DND-41 (cell line): ENCODE results near the gene EIF4G3.

Experiments used
- ATAC-seq: fragments of 200-7000 bp; cut with Tn5 transposase; 3 replicates; pipeline ENCODE4 v1.9.1; 2021; ENCODE audit warnings: low read depth; ENCODE audit not compliant: insufficient read depth
- DNase-seq: peaks from one replicate; pipeline ENCODE4 v3.0.0-alpha.2; 2020
- H2AFZ ChIP-seq: 2 replicates; pipeline ENCODE4 v1.6.0; 2012; ENCODE audit warnings: low read depth, low read length
- H3K27ac ChIP-seq: 2 replicates; pipeline ENCODE4 v1.5.1; 2012; ENCODE audit warnings: low read length, inconsistent platforms
- H3K27me3 ChIP-seq: fragments of 200-600 bp; sonication (generic); 2 replicates; pipeline ENCODE4 v1.6.0; 2012; ENCODE audit warnings: low read length, mild to moderate bottlenecking, inconsistent platforms; ENCODE audit not compliant: insufficient read depth, poor library complexity
- H3K36me3 ChIP-seq: 2 replicates; pipeline ENCODE4 v1.5.1; 2012; ENCODE audit warnings: low read length, inconsistent platforms; ENCODE audit not compliant: insufficient read depth
- H3K4me1 ChIP-seq: 2 replicates; pipeline ENCODE4 v1.5.1; 2012; ENCODE audit warnings: mild to moderate bottlenecking, low read length; ENCODE audit not compliant: insufficient read depth
- H3K4me2 ChIP-seq: 2 replicates; pipeline ENCODE4 v1.6.0; 2012; ENCODE audit warnings: mild to moderate bottlenecking, moderate library complexity, low read length, inconsistent platforms; ENCODE audit not compliant: insufficient read depth
- H3K4me3 ChIP-seq, 2 experiments: fragments of 200-600 bp in 1 of 2; shearing (Covaris generic) in 1 of 2; 2 replicates each; pipeline ENCODE4 v1.5.1; 2012 to 2016; ENCODE audit warnings: inconsistent platforms in 2 of 2, low read length in 2 of 2, mild to moderate bottlenecking in 2 of 2, low read depth in 1 of 2, moderate library complexity in 1 of 2
- H3K79me2 ChIP-seq: 2 replicates; pipeline ENCODE4 v1.6.0; 2012; ENCODE audit warnings: low read length, inconsistent platforms; ENCODE audit not compliant: insufficient read depth
- H3K9ac ChIP-seq: 2 replicates; pipeline ENCODE4 v1.6.0; 2012; ENCODE audit warnings: low read depth, mild to moderate bottlenecking, inconsistent platforms, low read length, moderate library complexity
- H3K9me3 ChIP-seq: 2 replicates; pipeline ENCODE4 v1.5.1; 2012; ENCODE audit warnings: low read length, moderate library complexity, mild to moderate bottlenecking, inconsistent platforms; ENCODE audit not compliant: insufficient read depth, severe bottlenecking
- H4K20me1 ChIP-seq: 2 replicates; pipeline ENCODE4 v1.6.0; 2012; ENCODE audit warnings: low read length; ENCODE audit not compliant: insufficient read depth
- CTCF ChIP-seq: IDR thresholded peaks from 2 replicates; pipeline ENCODE4 v1.5.1; 2012; ENCODE audit warnings: borderline replicate concordance, low read length, moderate library complexity, mild to moderate bottlenecking; ENCODE audit not compliant: poor library complexity, severe bottlenecking; ENCODE audit errors: extremely low read depth
- EZH2 ChIP-seq: IDR thresholded peaks from 3 replicates; pipeline ENCODE4 v1.6.1; 2012; ENCODE audit warnings: borderline replicate concordance, low read depth, mild to moderate bottlenecking, moderate library complexity, low read length, inconsistent platforms; ENCODE audit not compliant: severe bottlenecking

Gene EIF4G3

GRCh38 chr1:21042929-21043605, 133.6 kb downstream of the EIF4G3 start:
- H3K27me3 ChIP-seq, result no peaks in the 10 kb centered on the region
- no peak overlapping the region for H3K4me2 ChIP-seq
- H3K79me2 ChIP-seq, result peaks cover 10% of the 10 kb centered on the region
- ATAC-seq (no peak), DNase-seq (no peak)
- H2AFZ ChIP-seq, result no peak overlapping the region
- H3K36me3 ChIP-seq, result peaks cover 23% of the 10 kb centered on the region; the same call in 1 of the 2 replicates
- TF ChIP-seq CTCF (no peak), EZH2 (no peak)
- no peaks in the 10 kb centered on the region for H3K4me1 ChIP-seq
- H3K9ac ChIP-seq, result no peak overlapping the region
- H3K4me3 ChIP-seq, result no peak overlapping the region
- H3K9me3 ChIP-seq, result no peaks in the 10 kb centered on the region
- H3K27ac ChIP-seq, result no peak overlapping the region
- H4K20me1 ChIP-seq, result no peaks in the 10 kb centered on the region

DNA sequence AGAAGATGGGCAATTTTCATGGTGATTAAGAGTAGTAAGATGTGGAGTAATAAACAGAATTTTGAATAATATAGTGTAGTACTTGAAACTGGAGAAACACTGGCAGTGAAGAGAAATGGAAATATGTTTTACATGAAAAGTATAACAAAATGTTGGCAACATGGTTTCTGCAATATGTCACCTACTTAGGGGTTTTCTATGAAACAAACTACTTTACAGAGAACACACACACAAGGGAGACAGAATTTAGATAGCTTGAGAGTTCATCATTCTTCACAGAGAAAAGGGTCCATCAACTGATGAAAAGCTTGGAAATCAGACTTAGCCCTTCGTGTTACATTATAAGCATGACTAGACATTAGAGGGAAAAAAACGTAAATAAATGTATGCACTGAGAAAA, 135.2 kb downstream of the EIF4G3 start:
- no peak for DNase-seq
- H3K27ac ChIP-seq, result no peak overlapping the region
- no peaks in the 10 kb centered on the region for H3K27me3 ChIP-seq
- peaks cover 13% of the 10 kb centered on the region for H3K79me2 ChIP-seq
- no peak overlapping the region for H3K4me2 ChIP-seq
- no peak for TF ChIP-seq EZH2
- no peak for TF ChIP-seq CTCF
- H3K9me3 ChIP-seq, result no peaks in the 10 kb centered on the region
- H3K36me3 ChIP-seq, result peaks cover 19% of the 10 kb centered on the region; the same call in 1 of the 2 replicates
- no peak overlapping the region for H3K4me3 ChIP-seq
- no peak overlapping the region for H3K9ac ChIP-seq
- no peaks in the 10 kb centered on the region for H3K4me1 ChIP-seq
- no peak overlapping the region for H2AFZ ChIP-seq
- no peaks in the 10 kb centered on the region for H4K20me1 ChIP-seq
- ATAC-seq, result no peak

- peaks cover 13% of the 10 kb centered on the region; the same call in 1 of the 2 replicates for H4K20me1 ChIP-seq
- peaks cover 9% of the 10 kb centered on the region for H3K9me3 ChIP-seq
- ATAC-seq, result no peak
Measured at GRCh38 chr1:21037091-21037490, 139.6 kb downstream of the EIF4G3 start.

More at GRCh38 chr1:21037091-21037490, 139.6 kb downstream of the EIF4G3 start:
- no peak overlapping the region for H3K9ac ChIP-seq
- H3K79me2 ChIP-seq, result peaks cover 27% of the 10 kb centered on the region
- no peak overlapping the region for H3K4me3 ChIP-seq
- H3K36me3 ChIP-seq, result peaks cover 30% of the 10 kb centered on the region
- DNase-seq, result no peak
- no peaks in the 10 kb centered on the region for H3K4me1 ChIP-seq
- no peak overlapping the region for H2AFZ ChIP-seq
- no peak overlapping the region for H3K4me2 ChIP-seq
- no peak for TF ChIP-seq EZH2
- TF ChIP-seq CTCF, result no peak
- H3K27me3 ChIP-seq, result no peaks in the 10 kb centered on the region
- no peak overlapping the region for H3K27ac ChIP-seq
